Prostate gland (tissue), 2 donors: ENCODE results near the gene RACGAP1. TPM values are rescaled to one million over a fixed set of nuclear protein-coding genes. Genes with fewer than 3 reads are reported as not detected.
A peak's percentile ranks its signal among the peaks of the same experiment; 100 is the strongest.

ENCODE experiments used
- DNase-seq: peaks from one replicate; pipeline ENCODE4 v3.0.0-alpha.2; 2019; ENCODE audit warnings: low spot score
- H3K27ac ChIP-seq, 2 donors: fragments of 200-600 bp; sonication (generic); 2 replicates each; pipeline ENCODE4 v1.5.1; 2017 to 2019
- H3K27me3 ChIP-seq: fragments of 200-600 bp; sonication (generic); replicated peaks from 2 replicates; pipeline ENCODE4 v1.5.1; 2019; ENCODE audit not compliant: insufficient read depth
- H3K36me3 ChIP-seq, 2 donors: fragments of 200-600 bp; sonication (generic); 1 replicate in 1 of 2; 2 replicates in 1 of 2; pipeline versions ENCODE4 v1.5.1 to v1.8.1; 2017 to 2019
- H3K4me1 ChIP-seq: fragments of 200-600 bp; sonication (generic); replicated peaks from 2 replicates; pipeline ENCODE4 v1.5.1; 2019
- H3K4me3 ChIP-seq, 2 donors: fragments of 200-600 bp; sonication (generic); 2 replicates each; pipeline ENCODE4 v1.5.1; 2017 to 2019
- H3K9me3 ChIP-seq: fragments of 200-600 bp; sonication (generic); 2 replicates; pipeline ENCODE4 v1.5.1; 2017
- CTCF ChIP-seq, 4 experiments: fragments of 200-600 bp in 2 of 4; fragments of 450-650 bp in 2 of 4; sonication (generic) in 2 of 4; IDR thresholded peaks; 1 replicate in 3 of 4; 2 replicates in 1 of 4; pipeline ENCODE4 v1.5.1; 2016 to 2019; ENCODE audit warnings: antibody characterized with exemption in 4 of 4, mild to moderate bottlenecking in 2 of 4, moderate library complexity in 2 of 4
- POLR2A ChIP-seq: fragments of 450-650 bp; IDR thresholded peaks from one replicate; pipeline ENCODE4 v1.6.1; 2016; ENCODE audit warnings: antibody characterized with exemption, mild to moderate bottlenecking
- POLR2AphosphoS5 ChIP-seq: sonication (generic); formaldehyde crosslinking; IDR thresholded peaks from one replicate; pipeline ENCODE4 v1.6.1; 2017; ENCODE audit warnings: antibody characterized with exemption
- WGBS: methylation state at CpG from one replicate; pipeline ENCODE4 v1.1.5; 2018; 5-methylcytosine and 5-hydroxymethylcytosine counted together
- intact Hi-C: fragments of 100-400 bp; cut with DNase I; formaldehyde crosslinking; loops from one replicate; pipeline ENCODE4 v1.14.2; 2022
- total RNA-seq, 2 donors: library from RNA; depleted of rRNA; stranded (reverse); fragments of >200 nt; gene quantifications; one replicate each; pipeline ENCODE4 v1.1.0, GENCODE V29; 2016

Gene RACGAP1
- total RNA-seq, 2 donors from 2014 or later = 9.1 to 18.9 TPM

- no peak overlapping the region for H3K27ac ChIP-seq
- no peak for DNase-seq
- no peaks in the 10 kb centered on the region for H3K36me3 ChIP-seq
- peaks cover 3% of the 10 kb centered on the region for H3K4me1 ChIP-seq
- H3K4me3 ChIP-seq = no peak overlapping the region
- intact Hi-C loops = loop anchor here (5.0 kb wide), 3 partner anchors 47 to 103 kb away; partner anchors contain the start of gene ASIC1
- H3K9me3 ChIP-seq = no peaks in the 10 kb centered on the region
- no peaks in the 10 kb centered on the region for H3K27me3 ChIP-seq
- TF ChIP-seq POLR2AphosphoS5 (no peak), CTCF (IDR thresholded peaks at IDR 0.05) (no peak), POLR2A (no peak)
- WGBS = 81% methylated on average over 12 of the region's 12 CpGs
Observed at GRCh38 chr12:49969651-49970429, 55.5 kb downstream of the RACGAP1 start.

GRCh38 chr12:49969027-49969426 is 56.3 kb downstream of the RACGAP1 start:
- TF ChIP-seq CTCF (IDR thresholded peaks at IDR 0.05) = no peak

GRCh38 chr12:49968471-49968870 is 56.8 kb downstream of the RACGAP1 start:
- no peaks in the 10 kb centered on the region for H3K9me3 ChIP-seq
- 95% methylated on average over 6 of the region's 6 CpGs for WGBS
- no peaks in the 10 kb centered on the region for H3K27me3 ChIP-seq
- H3K4me3 ChIP-seq = no peak overlapping the region
- TF ChIP-seq POLR2A (no peak), POLR2AphosphoS5 (no peak), CTCF (IDR thresholded peaks at IDR 0.05) (no peak)
- H3K27ac ChIP-seq = no peak overlapping the region
- no peaks in the 10 kb centered on the region for H3K36me3 ChIP-seq
- DNase-seq = no peak
- intact Hi-C loops = loop anchor here (5.0 kb wide), 2 partner anchors 89 to 101 kb away; partner anchors contain the start of gene ASIC1
- H3K4me1 ChIP-seq = peaks cover 3% of the 10 kb centered on the region

More at GRCh38 chr12:49969027-49969426, 56.3 kb downstream of the RACGAP1 start:
- Histone ChIP-seq H3K9me3 (no peaks in the 10 kb centered on the region), H3K4me3 (no peak overlapping the region), H3K27me3 (no peaks in the 10 kb centered on the region), H3K36me3 (no peaks in the 10 kb centered on the region), H3K4me1 (peaks cover 3% of the 10 kb centered on the region), H3K27ac (no peak overlapping the region)
- WGBS = 84% methylated on average over 5 of the region's 5 CpGs
- no peak for DNase-seq
- intact Hi-C loops = loop anchor here (5.0 kb wide), 2 partner anchors 88 to 102 kb away; partner anchors contain the start of gene ASIC1

GRCh38 chr12:49967777-49968250 is 57.5 kb downstream of the RACGAP1 start:
- no peak for TF ChIP-seq POLR2AphosphoS5
- no peak for TF ChIP-seq CTCF (IDR thresholded peaks at IDR 0.05)
- no peak for TF ChIP-seq POLR2A
- Histone ChIP-seq H3K4me3 (peak overlapping the region in 1 of 2 donors; percentile 16), H3K27ac (no peak overlapping the region), H3K9me3 (no peaks in the 10 kb centered on the region), H3K36me3 (no peaks in the 10 kb centered on the region), H3K4me1 (peaks cover 3% of the 10 kb centered on the region), H3K27me3 (no peaks in the 10 kb centered on the region)
- 51% methylated on average over 11 of the region's 15 CpGs for WGBS
- DNase-seq = no peak
- intact Hi-C loops = loop anchor here (5.0 kb wide), 2 partner anchors 89 to 101 kb away; partner anchors contain the start of gene ASIC1
